Caco-2 (cell line): ENCODE measurements around the gene LTBP1. TPM values are rescaled to one million over a fixed set of nuclear protein-coding genes. Genes with fewer than 3 reads are reported as not detected.

Source experiments
- BruUV-seq: library from RNA; stranded (reverse); fragments of 400-500 nt; replicated peaks from 2 replicates; lab custom pipeline; 2021; lab: Mats Ljungman, UMichigan
- CTCF ChIA-PET: fragments of 300-600 bp; sonication (Branson Sonifier 250); formaldehyde crosslinking; loops from one replicate; lab custom pipeline; 2022; ENCODE audit warnings: antibody characterized with exemption; lab: Charles Lee
- POLR2A ChIA-PET: fragments of 300-600 bp; sonication (Branson Sonifier 250); formaldehyde crosslinking; loops from one replicate; lab custom pipeline; 2022; ENCODE audit warnings: antibody characterized with exemption; lab: Charles Lee
- DNase-seq, 2 experiments: peaks; one replicate each; pipeline versions ENCODE4 v3.0.0 to v3.0.0-alpha.2; 2020 to 2022
- H3K27me3 ChIP-seq: replicated peaks from 2 replicates; pipeline ENCODE4 v1.6.0; 2011; ENCODE audit warnings: low read length; ENCODE audit not compliant: control insufficient read depth, insufficient read depth
- H3K36me3 ChIP-seq: 2 replicates; pipeline ENCODE4 v1.5.1; 2011; ENCODE audit warnings: low read length; ENCODE audit not compliant: control insufficient read depth, insufficient read depth
- H3K4me1 ChIP-seq: fragments of 250-450 bp; sonication (Bioruptor Pico); 2 replicates; pipeline ENCODE4 v1.5.1; 2020; ENCODE audit warnings: mild to moderate bottlenecking
- H3K4me3 ChIP-seq: 2 replicates; pipeline ENCODE4 v1.5.1; 2011; ENCODE audit warnings: low read depth, mild to moderate bottlenecking, control low read depth, low read length
- H3K9me3 ChIP-seq: fragments of 250-450 bp; sonication (Bioruptor Pico); 2 replicates; pipeline ENCODE4 v1.5.1; 2020; ENCODE audit warnings: mild to moderate bottlenecking, moderate library complexity
- H3K27ac Mint-ChIP-seq: one replicate; pipeline ENCODE4 v1.8.0; 2022; ENCODE audit warnings: mixed read lengths; ENCODE audit not compliant: unreplicated experiment
- H3K27me3 Mint-ChIP-seq: one replicate; pipeline ENCODE4 v1.8.0; 2022; ENCODE audit warnings: mixed read lengths; ENCODE audit not compliant: insufficient read depth, unreplicated experiment
- H3K36me3 Mint-ChIP-seq: one replicate; pipeline ENCODE4 v1.8.0; 2022; ENCODE audit warnings: mild to moderate bottlenecking, mixed read lengths; ENCODE audit not compliant: insufficient read depth, unreplicated experiment
- H3K4me1 Mint-ChIP-seq: one replicate; pipeline ENCODE4 v1.8.0; 2022; ENCODE audit warnings: low read depth, mixed read lengths; ENCODE audit not compliant: unreplicated experiment
- H3K4me3 Mint-ChIP-seq: one replicate; pipeline ENCODE4 v1.8.0; 2022; ENCODE audit warnings: mild to moderate bottlenecking, moderate library complexity, mixed read lengths; ENCODE audit not compliant: unreplicated experiment
- H3K9me3 Mint-ChIP-seq: one replicate; pipeline ENCODE4 v1.8.0; 2022; ENCODE audit warnings: mixed read lengths; ENCODE audit not compliant: unreplicated experiment
- CTCF ChIP-seq, 2 experiments: fragments of 200-600 bp in 1 of 2; IDR thresholded peaks; 1 replicate in 1 of 2; 2 replicates in 1 of 2; pipeline versions ENCODE4 v1.5.1 to v1.8.0; 2011 to 2022; ENCODE audit warnings: antibody characterized with exemption in 1 of 2, control low read depth in 1 of 2, inconsistent platforms in 1 of 2, low read depth in 1 of 2, low read length in 1 of 2, mild to moderate bottlenecking in 1 of 2, moderate library complexity in 1 of 2; ENCODE audit not compliant: insufficient read depth in 1 of 2, severe bottlenecking in 1 of 2, unreplicated experiment in 1 of 2
- intact Hi-C: fragments of 100-400 bp; cut with micrococcal nuclease; formaldehyde crosslinking; loops from one replicate; pipeline ENCODE4 v1.10.0; 2022; ENCODE audit not compliant: unreplicated experiment
- total RNA-seq: library from RNA; stranded (reverse); gene quantifications from 2 replicates; pipeline ENCODE4 v1.2.3, GENCODE V29; 2022

Gene LTBP1
- total RNA-seq, 1 experiment from 2014 or later, result 64.2 TPM

GRCh38 chr2:33241072-33241471 lies 294.3 kb downstream of the LTBP1 start:
- ChIA-PET POLR2A (no interaction called here), CTCF (no interaction called here)
- no peak for TF ChIP-seq CTCF (IDR thresholded peaks at IDR 0.05; ENCODE audit: insufficient read depth in 1 of 2, low read depth in 1 of 2, low read length in 1 of 2, severe bottlenecking in 1 of 2, unreplicated experiment in 1 of 2)
- intact Hi-C loops, result no loop called here
- H3K27me3 Mint-ChIP-seq, result no peaks in the 10 kb centered on the region
- H3K9me3 Mint-ChIP-seq, result no peaks in the 10 kb centered on the region
- Histone ChIP-seq H3K27me3 (no peaks in the 10 kb centered on the region), H3K36me3 (no peaks in the 10 kb centered on the region), H3K4me1 (peaks cover 12% of the 10 kb centered on the region), H3K9me3 (no peaks in the 10 kb centered on the region), H3K4me3 (no peak overlapping the region)
- BruUV-seq, result no TSS peak
- H3K27ac Mint-ChIP-seq, result no peak overlapping the region
- peaks cover 3% of the 10 kb centered on the region for H3K4me1 Mint-ChIP-seq
- H3K4me3 Mint-ChIP-seq, result no peak overlapping the region
- no peak for DNase-seq
- no peaks in the 10 kb centered on the region for H3K36me3 Mint-ChIP-seq

DNA sequence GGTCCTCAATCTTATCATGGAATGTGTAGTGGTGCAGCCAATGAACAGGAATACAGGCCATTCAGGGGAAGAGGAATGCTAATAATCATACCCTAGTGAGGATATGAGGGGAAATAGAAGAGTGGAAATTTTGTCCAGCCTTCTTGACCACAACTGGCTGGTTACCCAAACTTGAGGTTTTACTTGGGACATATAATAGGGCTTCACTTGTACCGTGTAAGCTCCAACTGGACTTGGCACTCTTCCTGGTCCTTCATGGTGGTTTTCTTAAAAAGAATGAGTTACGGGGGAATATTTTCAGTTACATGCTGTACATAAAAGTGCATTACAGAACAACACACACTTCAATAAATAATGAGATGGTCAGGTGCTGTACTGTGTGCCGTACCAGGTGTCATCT lies 294.8 kb downstream of the LTBP1 start:
- CTCF ChIA-PET, result no interaction called here
- POLR2A ChIA-PET, result no interaction called here
- H3K27me3 ChIP-seq, result no peaks in the 10 kb centered on the region
- intact Hi-C loops, result no loop called here
- no peak overlapping the region for H3K4me3 Mint-ChIP-seq
- H3K9me3 ChIP-seq, result no peaks in the 10 kb centered on the region
- H3K9me3 Mint-ChIP-seq, result no peaks in the 10 kb centered on the region
- no TSS peak for BruUV-seq
- no peak overlapping the region for H3K4me3 ChIP-seq
- H3K36me3 ChIP-seq, result no peaks in the 10 kb centered on the region
- H3K36me3 Mint-ChIP-seq, result no peaks in the 10 kb centered on the region
- H3K4me1 ChIP-seq, result peaks cover 12% of the 10 kb centered on the region
- peaks cover 7% of the 10 kb centered on the region for H3K4me1 Mint-ChIP-seq
- no peak for TF ChIP-seq CTCF (IDR thresholded peaks at IDR 0.05; ENCODE audit: insufficient read depth in 1 of 2, low read depth in 1 of 2, low read length in 1 of 2, severe bottlenecking in 1 of 2, unreplicated experiment in 1 of 2)
- H3K27me3 Mint-ChIP-seq, result no peaks in the 10 kb centered on the region
- no peak for DNase-seq
- H3K27ac Mint-ChIP-seq, result no peak overlapping the region

DNA sequence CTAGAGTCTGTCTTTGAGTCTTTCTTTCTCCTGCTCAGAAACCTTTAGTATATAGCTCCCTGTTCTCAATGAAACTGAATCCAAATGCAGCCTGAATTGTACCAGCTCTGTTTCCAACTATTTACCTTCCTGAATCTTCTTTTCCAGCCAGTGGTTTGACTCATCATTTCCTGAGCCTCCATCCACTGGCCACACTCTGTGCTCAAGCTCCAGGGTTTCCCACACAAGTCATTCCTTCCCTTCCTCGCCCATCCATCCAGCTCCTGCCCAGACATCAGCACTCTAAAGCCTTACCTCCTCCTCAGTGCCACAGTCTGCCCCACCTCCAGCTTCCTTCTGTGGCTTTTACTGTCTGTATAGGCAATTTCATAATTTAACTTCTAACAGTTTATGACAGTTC lies 296.1 kb downstream of the LTBP1 start:
- TF ChIP-seq CTCF (IDR thresholded peaks at IDR 0.05; ENCODE audit: insufficient read depth in 1 of 2, low read depth in 1 of 2, low read length in 1 of 2, severe bottlenecking in 1 of 2, unreplicated experiment in 1 of 2), result no peak
- no peak overlapping the region for H3K4me3 Mint-ChIP-seq
- ChIA-PET POLR2A (no interaction called here), CTCF (interaction anchor here (0.6 kb wide), 1 partner anchor 224 kb away, joined by 4 read pairs; no protein-coding TSS in a partner anchor)
- intact Hi-C loops, result no loop called here
- no peak for DNase-seq
- H3K27me3 ChIP-seq, result no peaks in the 10 kb centered on the region
- no peaks in the 10 kb centered on the region for H3K36me3 ChIP-seq
- no peak overlapping the region for H3K4me3 ChIP-seq
- peaks cover 7% of the 10 kb centered on the region for H3K4me1 Mint-ChIP-seq
- peaks cover 12% of the 10 kb centered on the region for H3K4me1 ChIP-seq
- H3K36me3 Mint-ChIP-seq, result no peaks in the 10 kb centered on the region
- no peaks in the 10 kb centered on the region for H3K27me3 Mint-ChIP-seq
- H3K27ac Mint-ChIP-seq, result no peak overlapping the region
- no peaks in the 10 kb centered on the region for H3K9me3 Mint-ChIP-seq
- no peaks in the 10 kb centered on the region for H3K9me3 ChIP-seq
- BruUV-seq, result no TSS peak
